HS-27A (cell line): ENCODE results near the gene ARHGEF25.
A peak's percentile ranks its signal among the peaks of the same experiment; 100 is the strongest.
"Not testable (repeated sequence)": the region's sequence is repeated elsewhere in the genome, so short reads cannot be mapped to it uniquely, and the experiment has no call there.

Source experiments
- DNase-seq: peaks from one replicate; pipeline ENCODE4 v3.0.0-alpha.2; 2012; ENCODE audit warnings: low read depth, missing footprints

The ARHGEF25 gene

DNA sequence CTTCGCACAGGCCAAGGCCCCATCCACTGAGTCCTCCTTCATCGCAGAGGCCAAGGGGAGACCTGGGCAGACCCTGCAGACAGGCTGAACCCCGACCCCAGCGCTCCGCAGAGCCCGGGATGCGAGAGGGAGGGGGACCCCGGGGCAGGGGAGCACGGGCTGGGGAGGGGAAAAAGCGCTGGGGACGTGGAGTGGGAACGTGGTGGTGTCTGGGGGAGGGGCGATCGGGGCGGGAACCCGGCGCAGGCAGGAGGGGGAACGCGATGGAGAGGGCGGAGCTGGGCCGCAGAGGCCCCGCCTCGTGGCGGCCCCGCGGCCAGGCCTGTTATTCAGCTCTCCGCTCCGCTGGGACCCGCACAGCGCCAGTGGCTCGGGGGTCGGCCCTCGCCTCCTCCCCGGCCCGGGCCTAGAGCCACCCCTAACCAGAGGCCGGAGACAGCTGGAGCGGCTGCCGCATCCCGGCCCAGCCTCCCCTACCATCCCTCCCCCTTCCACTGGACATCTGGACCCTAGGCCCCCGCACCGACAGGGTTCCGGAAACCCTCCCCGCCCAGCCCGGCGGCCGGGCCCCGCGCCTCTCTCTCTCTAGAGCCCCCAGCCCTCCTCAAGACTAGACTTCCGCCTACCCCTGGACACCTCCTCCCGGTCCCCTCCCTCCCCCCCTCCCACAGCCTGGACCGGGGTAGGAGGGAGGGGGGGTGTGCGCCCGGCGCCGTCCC is at the start of gene ARHGEF25:
ARHGEF25 (plus strand) TSS at position 328 of the 719 bp plus-strand sequence. CDS start 460 bp downstream, outside the sequence.
- no peak for DNase-seq

GRCh38 chr12:57563358-57563757 is 47.9 kb upstream of the ARHGEF25 start:
- no peak for DNase-seq

GRCh38 chr12:57564178-57564740 is 47.0 kb upstream of the ARHGEF25 start:
- no peak for DNase-seq

- DNase-seq, result no peak
These were observed 42.4 kb upstream of the ARHGEF25 start for GRCh38 chr12:57568838-57569237.

DNA sequence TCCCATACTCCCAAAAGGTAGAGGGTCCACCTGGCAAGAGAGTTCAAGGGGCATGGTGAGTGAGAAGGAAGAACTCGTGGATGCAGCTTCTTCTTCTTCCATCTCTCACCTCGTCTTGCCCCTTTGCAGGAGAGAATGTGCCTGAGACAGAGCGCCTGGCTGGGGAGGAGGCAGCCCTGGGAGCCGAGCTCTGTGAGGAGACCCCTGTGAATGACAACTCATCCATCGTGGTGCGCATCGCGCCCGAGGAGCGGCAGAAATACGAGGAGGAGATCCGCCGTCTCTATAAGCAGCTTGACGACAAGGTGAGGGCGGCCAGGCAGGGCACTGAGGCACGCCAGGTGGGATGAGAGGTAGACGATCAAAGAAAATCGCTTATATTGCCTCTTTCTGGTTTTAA is 41.4 kb upstream of the ARHGEF25 start:
- no peak for DNase-seq

DNA sequence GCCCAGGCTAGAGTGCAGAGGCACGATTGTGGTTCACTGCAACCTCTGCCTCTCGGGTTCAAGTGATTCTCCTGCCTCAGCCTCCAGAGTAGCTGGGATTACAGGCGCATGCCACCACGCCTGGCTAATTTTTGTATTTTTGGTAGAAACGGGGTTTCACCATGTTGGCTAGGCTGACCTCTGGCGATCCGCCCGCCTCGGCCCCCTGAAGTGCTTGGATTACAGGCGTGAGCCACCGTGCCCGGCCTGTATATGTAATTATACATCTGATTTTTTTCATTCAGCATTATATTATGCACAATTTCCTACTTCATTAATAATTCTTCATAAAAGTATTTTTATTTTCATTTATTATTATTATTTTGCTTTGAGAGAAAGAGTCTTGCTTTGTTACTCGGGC is 40.8 kb upstream of the ARHGEF25 start:
- DNase-seq, result not testable (repeated sequence)

DNA sequence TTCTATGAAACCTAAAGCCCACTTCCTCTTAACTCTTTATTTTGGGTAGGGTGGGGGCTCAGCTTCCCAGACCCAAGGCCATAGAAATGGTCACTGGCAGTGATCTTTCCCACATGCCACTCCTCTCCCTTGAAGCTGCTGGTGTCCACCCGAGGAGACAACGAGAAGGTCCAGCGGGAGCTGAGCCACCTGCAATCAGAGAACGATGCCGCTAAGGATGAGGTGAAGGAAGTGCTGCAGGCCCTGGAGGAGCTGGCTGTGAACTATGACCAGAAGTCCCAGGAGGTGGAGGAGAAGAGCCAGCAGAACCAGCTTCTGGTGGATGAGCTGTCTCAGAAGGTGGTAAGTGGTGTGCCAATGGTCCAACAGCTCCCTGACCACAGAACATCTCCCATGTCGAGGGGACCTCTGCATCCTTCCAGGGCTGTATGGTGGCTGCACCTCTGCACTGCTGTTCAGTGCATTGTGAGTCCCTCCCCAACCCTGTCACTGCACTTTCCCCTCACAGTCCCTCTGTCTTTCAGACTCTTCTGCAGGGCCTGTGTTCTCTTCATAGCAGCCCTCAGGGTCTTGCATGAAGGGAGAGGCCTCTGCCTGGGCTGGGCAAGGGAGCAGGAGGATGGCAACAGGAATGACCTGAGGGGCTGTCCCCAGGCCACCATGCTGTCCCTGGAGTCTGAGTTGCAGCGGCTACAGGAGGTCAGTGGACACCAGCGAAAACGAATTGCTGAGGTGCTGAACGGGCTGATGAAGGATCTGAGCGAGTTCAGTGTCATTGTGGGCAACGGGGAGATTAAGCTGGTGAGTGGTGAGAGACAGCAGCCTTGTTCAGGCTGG is 39.1 kb upstream of the ARHGEF25 start:
- DNase-seq, result no peak

GRCh38 chr12:57574795-57575194 is 36.4 kb upstream of the ARHGEF25 start:
- DNase-seq, result no peak

- DNase-seq, result no peak
These were observed 35.2 kb upstream of the ARHGEF25 start for GRCh38 chr12:57575771-57576612.

GRCh38 chr12:57576613-57577160 is 34.5 kb upstream of the ARHGEF25 start:
- no peak for DNase-seq

DNA sequence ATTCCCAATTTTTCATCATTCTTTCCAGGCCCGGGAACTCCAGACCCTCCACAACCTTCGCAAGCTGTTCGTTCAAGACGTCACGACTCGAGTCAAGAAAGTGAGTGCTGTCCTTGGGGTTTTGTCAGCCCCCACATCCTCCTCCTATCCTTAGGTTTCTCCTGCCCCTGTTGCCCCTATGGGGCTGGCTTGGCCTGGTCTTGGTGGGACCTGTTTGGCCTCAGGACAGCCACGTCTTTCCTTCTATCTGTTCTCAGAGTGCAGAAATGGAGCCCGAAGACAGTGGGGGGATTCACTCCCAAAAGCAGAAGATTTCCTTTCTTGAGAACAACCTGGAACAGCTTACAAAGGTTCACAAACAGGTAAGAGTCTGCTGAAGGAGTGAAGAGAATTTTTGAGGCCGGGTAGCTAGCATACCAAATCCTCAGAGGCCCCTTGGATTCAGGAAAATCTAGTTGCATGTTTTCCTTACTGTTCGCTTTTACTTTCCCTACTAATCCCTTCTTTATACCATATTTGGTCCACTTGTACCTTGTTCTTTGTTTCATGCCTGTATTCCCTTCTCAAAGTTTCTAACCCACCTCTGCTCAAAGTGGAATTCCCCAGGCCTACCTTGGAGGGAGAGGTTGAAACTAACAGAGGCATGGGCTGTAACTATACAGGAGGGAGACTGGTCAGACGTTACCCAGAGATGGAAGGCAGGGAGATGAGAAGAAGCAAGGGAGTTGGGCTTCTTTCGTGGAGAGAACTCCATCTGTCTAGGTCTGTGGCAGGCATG is 33.1 kb upstream of the ARHGEF25 start:
- DNase-seq, result no peak

DNA sequence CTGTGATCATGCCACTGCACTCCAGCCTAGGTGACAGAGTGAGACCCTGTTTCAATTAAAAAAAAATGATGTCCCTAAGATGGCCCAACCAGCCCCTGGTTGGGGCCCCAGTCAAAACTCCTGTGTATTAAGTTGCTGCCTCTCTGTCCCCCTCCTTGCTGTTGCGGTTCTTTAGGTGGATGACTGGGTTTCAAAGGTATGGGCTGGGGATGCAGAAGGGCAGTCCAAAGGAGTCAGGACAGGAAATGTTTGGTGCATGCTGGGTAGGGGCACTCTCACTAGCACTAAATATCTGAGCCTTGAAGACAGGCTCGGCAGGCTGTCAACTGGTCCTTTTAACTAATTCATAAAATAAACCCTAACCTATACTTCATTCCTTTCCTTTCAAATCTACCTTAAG is 32.2 kb upstream of the ARHGEF25 start:
- no peak for DNase-seq

GRCh38 chr12:57579677-57580465 is 31.4 kb upstream of the ARHGEF25 start:
- no peak for DNase-seq

- no peak for DNase-seq
These were observed 30.8 kb upstream of the ARHGEF25 start for GRCh38 chr12:57580466-57580795.

DNA sequence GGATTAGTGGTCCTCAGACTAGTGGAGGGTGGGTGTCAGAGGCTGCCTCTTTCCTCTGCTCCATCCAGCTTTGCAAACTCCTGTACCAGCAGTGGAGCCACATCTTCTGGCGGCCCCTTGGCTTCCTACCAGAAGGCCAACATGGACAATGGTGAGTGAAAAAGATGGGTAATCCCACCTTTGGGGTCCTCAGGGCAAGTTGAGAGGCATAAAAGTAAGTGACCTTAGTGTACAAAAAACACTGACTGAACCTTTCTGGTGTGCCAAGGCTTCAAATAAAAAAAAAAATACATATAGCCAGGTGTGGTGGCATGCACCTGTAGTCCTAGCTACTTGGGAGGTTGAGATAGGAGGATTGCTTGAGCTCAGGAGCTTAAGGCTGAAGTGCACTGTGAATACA is 29.4 kb upstream of the ARHGEF25 start:
- DNase-seq, result no peak

- DNase-seq, result no peak
These were observed 28.8 kb upstream of the ARHGEF25 start for GRCh38 chr12:57582440-57582839.

DNA sequence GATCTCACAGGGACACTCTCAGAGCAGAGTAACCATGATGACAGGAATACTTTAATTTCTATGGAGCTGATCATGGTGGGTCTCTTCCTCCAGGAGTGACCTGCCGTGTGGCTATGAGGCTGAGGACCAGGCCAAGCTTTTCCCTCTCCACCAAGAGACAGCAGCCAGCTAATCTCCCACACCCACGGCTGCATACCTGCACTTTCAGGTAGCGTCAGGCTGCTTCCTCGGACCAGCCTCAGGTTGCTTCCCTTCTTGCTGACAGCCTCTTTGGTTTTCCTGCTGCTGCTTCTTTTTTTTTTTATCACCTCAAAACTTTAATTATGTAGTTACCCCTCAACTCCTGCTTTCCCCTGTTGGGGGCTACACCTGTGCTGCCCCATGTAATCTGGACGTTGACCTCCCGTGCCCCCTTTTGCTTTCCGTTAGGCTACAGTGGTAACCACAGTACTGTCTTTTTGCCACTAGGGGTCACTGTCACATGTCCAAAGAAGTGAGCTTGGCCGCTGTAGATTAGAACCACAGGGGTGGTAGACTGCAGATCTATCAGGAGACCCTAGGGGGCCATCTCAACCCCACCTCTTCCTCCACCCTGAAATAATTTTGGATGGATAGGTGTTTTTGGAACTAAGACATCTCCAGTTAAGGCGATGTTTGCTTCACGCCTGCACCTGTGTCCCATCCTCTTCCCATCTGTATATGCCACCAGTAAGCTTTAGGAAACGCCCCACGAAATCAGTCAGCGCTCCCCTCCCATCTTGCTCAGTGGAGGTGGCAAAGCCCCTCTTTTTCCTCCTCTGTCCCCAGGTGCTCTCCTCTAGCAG is 28.0 kb upstream of the ARHGEF25 start:
- peak; percentile 46 for DNase-seq

DNA sequence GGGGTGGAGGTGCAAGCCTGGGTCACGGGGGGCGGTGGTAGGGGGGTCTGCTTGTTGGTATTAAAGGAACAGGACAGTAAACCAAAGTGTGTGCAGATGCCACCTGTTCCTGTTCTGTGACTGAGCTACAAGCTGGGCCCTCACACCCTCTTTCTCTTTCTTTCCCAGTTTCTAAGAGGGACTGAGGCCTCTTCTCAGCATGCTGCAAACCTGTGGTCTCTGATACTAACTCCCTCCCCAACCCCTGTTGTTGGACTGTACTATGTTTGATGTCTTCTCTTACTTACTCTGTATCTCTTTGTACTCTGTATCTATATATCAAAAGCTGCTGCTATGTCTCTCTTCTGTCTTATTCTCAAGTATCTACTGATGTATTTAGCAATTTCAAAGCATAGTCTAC is 27.2 kb upstream of the ARHGEF25 start:
- DNase-seq, result no peak

- DNase-seq, result no peak
These were observed 26.5 kb upstream of the ARHGEF25 start for GRCh38 chr12:57584690-57585089.
